Transverse colon (tissue), 4 donors: ENCODE results near the gene CLIP1. TPM values are rescaled to one million over a fixed set of nuclear protein-coding genes. Genes with fewer than 3 reads are reported as not detected.
"Not testable (repeated sequence)": the region's sequence is repeated elsewhere in the genome, so short reads cannot be mapped to it uniquely, and the experiment has no call there.

Experiments used
- DNase-seq: peaks from one replicate; pipeline ENCODE4 v3.0.0-alpha.2; 2019
- H3K27ac ChIP-seq, 4 donors: fragments of 200-600 bp; sonication (generic); 2 replicates each; pipeline ENCODE4 v1.5.1; 2016 to 2018; ENCODE audit warnings: inconsistent platforms in 4 of 4
- H3K27me3 ChIP-seq: fragments of 200-600 bp; sonication (generic); 2 replicates; pipeline ENCODE4 v1.5.1; 2017; ENCODE audit warnings: inconsistent platforms
- H3K36me3 ChIP-seq, 4 donors: fragments of 200-600 bp; sonication (generic); 2 replicates each; pipeline ENCODE4 v1.5.1; 2017 to 2019; ENCODE audit warnings: inconsistent platforms in 4 of 4
- H3K4me1 ChIP-seq, 4 donors: fragments of 200-600 bp; sonication (generic); 2 replicates each; pipeline ENCODE4 v1.5.1; 2017 to 2020; ENCODE audit warnings: inconsistent platforms in 4 of 4
- H3K4me3 ChIP-seq, 4 donors: fragments of 200-600 bp; sonication (generic); 1 replicate in 1 of 4; 2 replicates in 3 of 4; pipeline versions ENCODE4 v1.5.1 to v1.6.1; 2017 to 2019; ENCODE audit warnings: inconsistent platforms in 4 of 4
- H3K9me3 ChIP-seq, 2 donors: fragments of 200-600 bp; sonication (generic); 2 replicates each; pipeline ENCODE4 v1.5.1; 2017 to 2019; ENCODE audit warnings: inconsistent platforms in 2 of 2
- CTCF ChIP-seq, 5 experiments: fragments of 200-600 bp in 3 of 5; fragments of 450-650 bp in 2 of 5; sonication (generic) in 3 of 5; IDR thresholded peaks; 1 replicate in 2 of 5; 2 replicates in 3 of 5; pipeline ENCODE4 v1.5.1; 2016 to 2017; ENCODE audit warnings: antibody characterized with exemption in 5 of 5, inconsistent platforms in 3 of 5, mild to moderate bottlenecking in 2 of 5, moderate library complexity in 1 of 5
- EP300 ChIP-seq: sonication (generic); formaldehyde crosslinking; IDR thresholded peaks from one replicate; pipeline ENCODE4 v1.6.1; 2017; ENCODE audit warnings: antibody characterized with exemption, low read depth
- POLR2A ChIP-seq: fragments of 450-650 bp; IDR thresholded peaks from one replicate; pipeline ENCODE4 v1.6.1; 2016; ENCODE audit warnings: antibody characterized with exemption, mild to moderate bottlenecking, moderate library complexity
- POLR2AphosphoS5 ChIP-seq, 3 donors: sonication (generic); formaldehyde crosslinking; IDR thresholded peaks; one replicate each; pipeline ENCODE4 v1.6.1; 2016; ENCODE audit warnings: antibody characterized with exemption in 3 of 3
- WGBS, 2 donors: methylation state at CpG; one replicate each; pipeline ENCODE4 v1.1.5; 2018; ENCODE audit warnings: low coverage in 1 of 2; 5-methylcytosine and 5-hydroxymethylcytosine counted together
- in situ Hi-C, 4 donors: fragments of 200-750 bp; cut with MboI; loops; one replicate each; pipeline versions ENCODE4 v1.15.0 to v1.15.1; 2017; ENCODE audit warnings: low sequenced_read_pairs in 3 of 4, low pct_ligation_motif_present in 1 of 4, low pct_unique_long_range_greater_than_20kb in 1 of 4
- intact Hi-C: fragments of 100-400 bp; cut with DNase I; formaldehyde crosslinking; loops from one replicate; pipeline ENCODE4 v1.15.1; 2023; ENCODE audit warnings: low total_unique reads
- total RNA-seq, 4 donors: library from RNA; depleted of rRNA; stranded (reverse); fragments of >200 nt; gene quantifications; one replicate each; pipeline ENCODE4 v1.1.0, GENCODE V29; 2016

CLIP1 gene
- total RNA-seq, 4 donors from 2014 or later: 49.2 to 111 (median 88.6) TPM

GRCh38 chr12:122374707-122375106, 47.8 kb downstream of the CLIP1 start:
- no peaks in the 10 kb centered on the region for H3K9me3 ChIP-seq
- TF ChIP-seq POLR2AphosphoS5 (IDR thresholded peaks at IDR 0.05) (peak in 2 of 3 donors; percentile 46 to 58), POLR2A (no peak), EP300 (peak; percentile 60)
- no peak for DNase-seq
- H3K27me3 ChIP-seq: no peaks in the 10 kb centered on the region
- peak overlapping the region; percentile 38 to 83 (median 68) for H3K27ac ChIP-seq
- no peak overlapping the region for H3K4me3 ChIP-seq
- 74 to 76% methylated on average over 4 to 5 of the region's 5 CpGs for WGBS, 2 donors
- in situ Hi-C loops: no loop called here
- intact Hi-C loops: no loop called here
- H3K4me1 ChIP-seq: peaks cover 2 to 24% (median 8%) of the 10 kb centered on the region in 4 donors
- H3K36me3 ChIP-seq: peaks cover 0 to 54% (median 19%) of the 10 kb centered on the region in 4 donors

GRCh38 chr12:122371475-122372045, 50.9 kb downstream of the CLIP1 start:
- no peaks in the 10 kb centered on the region for H3K9me3 ChIP-seq
- no peaks in the 10 kb centered on the region for H3K27me3 ChIP-seq
- 41 to 72% methylated on average over 5 to 8 of the region's 8 CpGs for WGBS, 2 donors
- TF ChIP-seq CTCF (IDR thresholded peaks at IDR 0.05) (no peak), EP300 (no peak), POLR2A (no peak), POLR2AphosphoS5 (IDR thresholded peaks at IDR 0.05) (no peak)
- in situ Hi-C loops: no loop called here
- H3K4me1 ChIP-seq: peaks cover 11 to 50% (median 22%) of the 10 kb centered on the region in 4 donors
- no peak overlapping the region for H3K4me3 ChIP-seq
- peaks cover 0 to 23% (median 5%) of the 10 kb centered on the region in 4 donors for H3K36me3 ChIP-seq
- peak overlapping the region; percentile 35 to 83 (median 54) for H3K27ac ChIP-seq
- no peak for DNase-seq
- intact Hi-C loops: no loop called here

- H3K36me3 ChIP-seq: peaks cover 0 to 11% (median 2%) of the 10 kb centered on the region in 4 donors
- no peak for DNase-seq
- 40 to 42% methylated on average over 5 to 10 of the region's 10 CpGs for WGBS, 2 donors
- TF ChIP-seq EP300 (no peak), POLR2A (no peak), CTCF (IDR thresholded peaks at IDR 0.05) (no peak), POLR2AphosphoS5 (IDR thresholded peaks at IDR 0.05) (no peak)
- no peaks in the 10 kb centered on the region for H3K27me3 ChIP-seq
- intact Hi-C loops (no loop called here), in situ Hi-C loops (no loop called here)
- H3K4me3 ChIP-seq: no peak overlapping the region
- no peaks in the 10 kb centered on the region for H3K9me3 ChIP-seq
- H3K4me1 ChIP-seq: peaks cover 15 to 51% (median 22%) of the 10 kb centered on the region in 4 donors
- peak overlapping the region; percentile 67 to 83 (median 75) for H3K27ac ChIP-seq
Observed at GRCh38 chr12:122368361-122369073, 54.0 kb downstream of the CLIP1 start.

GRCh38 chr12:122367632-122368031, 54.8 kb downstream of the CLIP1 start:
- intact Hi-C loops, in situ Hi-C loops, H3K4me3 ChIP-seq, H3K9me3 ChIP-seq, H3K36me3 ChIP-seq, DNase-seq, H3K27me3 ChIP-seq: not testable (repeated sequence)
- Histone ChIP-seq H3K4me1 (peaks cover 15 to 51% (median 22%) of the 10 kb centered on the region in 4 donors), H3K27ac (peak overlapping the region; percentile 67 to 83 (median 75))

- in situ Hi-C loops: no loop called here
Observed at GRCh38 chr12:122366685-122367475, 55.6 kb downstream of the CLIP1 start.

GRCh38 chr12:122365226-122365625, 57.2 kb downstream of the CLIP1 start:
- in situ Hi-C loops, H3K4me3 ChIP-seq, DNase-seq, H3K9me3 ChIP-seq, intact Hi-C loops, H3K27me3 ChIP-seq: not testable (repeated sequence)
- Histone ChIP-seq H3K36me3 (peaks cover 0 to 11% (median 3%) of the 10 kb centered on the region in 4 donors), H3K27ac (peak overlapping the region; percentile 65 to 83 (median 75)), H3K4me1 (peaks cover 9 to 35% (median 20%) of the 10 kb centered on the region in 4 donors)
- WGBS, 2 donors: 75 to 100% methylated on average over 2 to 5 of the region's 5 CpGs

More at GRCh38 chr12:122366685-122367475, 55.6 kb downstream of the CLIP1 start:
- no peaks in the 10 kb centered on the region for H3K27me3 ChIP-seq
- H3K9me3 ChIP-seq: no peaks in the 10 kb centered on the region
- H3K36me3 ChIP-seq: peaks cover 0 to 3% (median 0%) of the 10 kb centered on the region in 4 donors
- intact Hi-C loops: no loop called here
- H3K4me1 ChIP-seq: peaks cover 15 to 49% (median 22%) of the 10 kb centered on the region in 4 donors
- TF ChIP-seq CTCF (IDR thresholded peaks at IDR 0.05) (no peak), POLR2A (no peak), POLR2AphosphoS5 (IDR thresholded peaks at IDR 0.05) (peak; percentile 60 to 73 (median 69)), EP300 (peak; percentile 44)
- peak; percentile 19 for DNase-seq
- H3K4me3 ChIP-seq: no peak overlapping the region
- peak overlapping the region; percentile 67 to 83 (median 75) for H3K27ac ChIP-seq
- 43 to 58% methylated on average over 3 of the region's 3 CpGs for WGBS, 2 donors
